Adipocyte (in vitro differentiated cells): Measurements from ENCODE around the gene AHDC1.
"Not testable (repeated sequence)": the region's sequence is repeated elsewhere in the genome, so short reads cannot be mapped to it uniquely, and the experiment has no call there.

Experiments
- DNase-seq: peaks from one replicate; pipeline ENCODE4 v3.0.0-alpha.2; 2015; ENCODE audit warnings: low read depth
- H3K27me3 ChIP-seq: replicated peaks from 2 replicates; pipeline ENCODE4 v1.7.0; 2013; ENCODE audit warnings: mild to moderate bottlenecking, low read length, moderate library complexity; ENCODE audit not compliant: control insufficient read depth, insufficient read depth
- H3K36me3 ChIP-seq: 2 replicates; pipeline ENCODE4 v1.7.0; 2013; ENCODE audit warnings: low read length, mild to moderate bottlenecking, moderate library complexity; ENCODE audit not compliant: control insufficient read depth, insufficient read depth, severe bottlenecking
- H3K4me1 ChIP-seq: 2 replicates; pipeline ENCODE4 v1.7.0; 2013; ENCODE audit warnings: mild to moderate bottlenecking, low read length, moderate library complexity; ENCODE audit not compliant: control insufficient read depth, insufficient read depth
- H3K4me3 ChIP-seq: 2 replicates; pipeline ENCODE4 v1.7.0; 2013; ENCODE audit warnings: mild to moderate bottlenecking, low read length, moderate library complexity
- H3K9ac ChIP-seq: 2 replicates; pipeline ENCODE4 v1.7.0; 2013; ENCODE audit warnings: mild to moderate bottlenecking, low read length, moderate library complexity
- H3K9me3 ChIP-seq: 2 replicates; pipeline ENCODE4 v1.7.0; 2013; ENCODE audit warnings: mild to moderate bottlenecking, low read length, moderate library complexity; ENCODE audit not compliant: control insufficient read depth

Gene AHDC1

GRCh38 chr1:27555700-27556424 is 48.1 kb downstream of the AHDC1 start:
- Histone ChIP-seq H3K27me3 (no peaks in the 10 kb centered on the region), H3K36me3 (peaks cover 23% of the 10 kb centered on the region), H3K9ac (peak overlapping the region; percentile 70), H3K4me1 (peaks cover 41% of the 10 kb centered on the region), H3K9me3 (no peaks in the 10 kb centered on the region), H3K4me3 (peak overlapping the region; percentile 13)
- no peak for DNase-seq

DNA sequence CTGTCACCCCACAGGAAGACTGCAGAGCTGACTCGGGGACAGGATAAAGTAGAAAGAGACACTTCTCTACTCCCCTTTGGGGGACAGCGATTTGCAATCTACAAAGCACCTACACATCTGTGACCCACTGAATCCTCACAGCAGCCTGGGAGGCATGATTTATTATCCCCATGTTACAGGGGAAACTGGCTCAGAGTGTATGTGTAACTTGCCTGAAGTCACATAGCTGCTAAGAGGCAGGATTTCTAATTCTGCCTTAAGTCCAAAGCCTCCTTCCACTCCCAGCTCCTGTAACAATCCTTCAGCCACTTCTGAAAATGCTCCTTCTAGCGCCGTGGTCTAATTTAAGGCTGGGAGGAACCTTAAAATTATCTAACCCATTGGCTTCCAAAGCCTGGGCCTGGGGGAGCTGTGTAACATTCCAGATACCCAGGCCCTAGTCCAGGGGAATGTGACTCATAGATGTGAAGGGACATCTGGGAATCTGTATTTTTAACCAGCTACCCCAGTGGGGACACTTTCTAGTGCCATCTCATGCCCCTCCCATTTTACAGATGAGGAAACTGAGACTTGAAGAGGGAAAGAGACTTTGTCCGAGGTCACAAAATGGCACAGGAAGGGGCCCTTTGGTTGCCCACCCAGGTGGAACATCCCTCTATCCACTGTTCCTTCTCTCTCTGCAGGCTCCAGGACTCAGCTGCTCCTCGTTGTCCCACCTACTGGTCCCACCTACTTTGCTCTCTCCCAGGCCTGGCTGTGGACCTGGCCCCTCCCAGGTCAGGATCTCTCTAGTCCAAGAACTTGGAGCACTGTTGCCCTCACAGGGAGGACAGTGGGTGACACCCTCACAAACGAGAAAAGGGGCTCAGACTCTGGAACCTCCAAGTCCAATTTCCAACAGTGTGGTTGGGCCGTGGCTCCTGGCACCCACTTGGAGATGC is 48.9 kb downstream of the AHDC1 start:
- no peak for DNase-seq
- no peaks in the 10 kb centered on the region for H3K9me3 ChIP-seq
- H3K9ac ChIP-seq = peak overlapping the region; percentile 70
- no peaks in the 10 kb centered on the region for H3K27me3 ChIP-seq
- peaks cover 33% of the 10 kb centered on the region for H3K4me1 ChIP-seq
- no peak overlapping the region for H3K4me3 ChIP-seq
- H3K36me3 ChIP-seq = peaks cover 31% of the 10 kb centered on the region

- no peak overlapping the region for H3K4me3 ChIP-seq
- peaks cover 36% of the 10 kb centered on the region for H3K36me3 ChIP-seq
- peaks cover 33% of the 10 kb centered on the region for H3K4me1 ChIP-seq
- no peak for DNase-seq
- H3K9me3 ChIP-seq = no peaks in the 10 kb centered on the region
- peak overlapping the region; percentile 70 for H3K9ac ChIP-seq
- H3K27me3 ChIP-seq = no peaks in the 10 kb centered on the region
Observed at GRCh38 chr1:27554293-27554692, 49.7 kb downstream of the AHDC1 start.

DNA sequence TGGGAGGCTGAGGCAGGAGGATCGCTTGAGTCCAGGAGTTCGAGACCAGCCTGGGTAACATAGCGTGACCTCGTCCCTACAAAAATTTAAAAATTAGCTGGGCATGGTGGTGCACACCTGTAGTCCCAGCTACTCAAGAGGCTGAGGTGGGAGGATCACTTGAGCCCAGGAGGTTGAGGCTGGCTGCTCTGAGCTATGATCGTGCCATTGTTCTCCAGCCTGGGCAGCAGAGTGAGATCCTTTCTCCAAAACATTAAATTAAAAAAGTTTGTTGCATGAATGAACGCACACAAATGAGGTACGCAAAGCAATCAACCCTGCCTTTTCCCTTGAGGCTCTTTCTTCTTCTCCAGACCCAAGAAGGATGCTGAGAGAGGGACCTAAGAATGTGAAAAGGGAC is 50.1 kb downstream of the AHDC1 start:
- H3K36me3 ChIP-seq = peaks cover 39% of the 10 kb centered on the region
- H3K4me1 ChIP-seq = peaks cover 33% of the 10 kb centered on the region
- not testable (repeated sequence) for DNase-seq, H3K27me3 ChIP-seq, H3K4me3 ChIP-seq, H3K9ac ChIP-seq, H3K9me3 ChIP-seq

- Histone ChIP-seq H3K4me3 (no peak overlapping the region), H3K4me1 (peaks cover 32% of the 10 kb centered on the region), H3K36me3 (peaks cover 39% of the 10 kb centered on the region), H3K9me3 (no peaks in the 10 kb centered on the region), H3K27me3 (no peaks in the 10 kb centered on the region), H3K9ac (no peak overlapping the region)
- no peak for DNase-seq
Observed at GRCh38 chr1:27552911-27553420, 51.0 kb downstream of the AHDC1 start.

DNA sequence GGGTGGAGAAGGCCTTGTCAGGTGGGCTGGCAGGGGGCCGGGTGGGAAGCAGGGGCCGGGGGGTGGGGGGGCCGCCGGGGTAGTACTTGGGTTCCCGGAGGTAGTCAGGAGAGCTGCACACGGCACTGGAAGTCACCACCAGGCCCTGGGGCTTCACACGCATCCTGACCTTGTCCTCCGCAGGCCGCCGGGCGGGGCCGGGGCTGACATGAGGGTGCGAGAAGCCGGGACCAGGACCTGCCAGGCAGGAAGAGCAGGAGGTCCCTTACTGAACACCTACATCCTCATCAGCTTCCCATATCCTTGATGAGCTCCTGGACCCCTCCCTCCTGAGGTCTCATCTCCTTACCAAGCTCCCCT is 52.0 kb downstream of the AHDC1 start:
- H3K9ac ChIP-seq = no peak overlapping the region
- DNase-seq = no peak
- H3K36me3 ChIP-seq = peaks cover 47% of the 10 kb centered on the region
- H3K4me3 ChIP-seq = no peak overlapping the region
- no peaks in the 10 kb centered on the region for H3K9me3 ChIP-seq
- no peaks in the 10 kb centered on the region for H3K27me3 ChIP-seq
- peaks cover 26% of the 10 kb centered on the region for H3K4me1 ChIP-seq

GRCh38 chr1:27551170-27551952 is 52.6 kb downstream of the AHDC1 start:
- DNase-seq = no peak
- H3K9me3 ChIP-seq = no peaks in the 10 kb centered on the region
- H3K36me3 ChIP-seq = peaks cover 48% of the 10 kb centered on the region
- peak overlapping the region; percentile 42 for H3K9ac ChIP-seq
- H3K27me3 ChIP-seq = no peaks in the 10 kb centered on the region
- H3K4me3 ChIP-seq = no peak overlapping the region
- peaks cover 27% of the 10 kb centered on the region for H3K4me1 ChIP-seq

- Histone ChIP-seq H3K4me3 (no peak overlapping the region), H3K4me1 (peaks cover 28% of the 10 kb centered on the region), H3K9ac (peak overlapping the region; percentile 42), H3K9me3 (no peaks in the 10 kb centered on the region), H3K27me3 (no peaks in the 10 kb centered on the region), H3K36me3 (peaks cover 48% of the 10 kb centered on the region)
- DNase-seq = no peak
Observed at GRCh38 chr1:27550510-27551169, 53.3 kb downstream of the AHDC1 start.

DNA sequence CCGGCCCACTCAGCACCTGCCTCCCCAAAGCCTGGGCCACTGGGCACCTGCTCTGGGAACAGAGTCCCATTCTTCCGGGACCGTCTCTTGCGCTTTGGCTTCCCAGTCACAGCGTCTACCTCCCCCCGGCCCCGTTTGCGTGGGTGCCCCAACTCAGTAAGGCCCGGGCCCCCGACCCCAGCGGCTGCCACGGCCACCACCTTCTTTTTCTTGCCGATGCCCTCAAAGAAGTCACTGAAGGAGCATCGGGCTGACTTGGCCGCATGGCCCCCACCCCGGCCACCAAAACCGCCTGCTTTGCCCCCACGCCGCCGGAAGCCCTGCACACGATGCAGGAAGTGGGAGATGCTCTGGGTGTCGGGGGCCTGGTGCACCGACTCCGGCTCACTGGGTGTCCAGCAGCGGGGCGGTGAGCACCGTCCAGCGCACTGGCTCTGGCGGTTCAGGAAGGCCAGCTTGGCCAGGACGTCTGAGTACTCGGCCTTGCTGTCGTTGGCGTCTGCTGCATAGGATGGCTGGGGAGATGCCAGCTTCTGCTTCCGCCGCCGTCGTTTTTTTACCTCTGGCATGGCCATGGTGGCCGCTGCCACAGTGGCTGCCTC is 54.0 kb downstream of the AHDC1 start:
- Histone ChIP-seq H3K9ac (no peak overlapping the region), H3K4me3 (no peak overlapping the region), H3K36me3 (peaks cover 48% of the 10 kb centered on the region), H3K4me1 (peaks cover 28% of the 10 kb centered on the region), H3K27me3 (no peaks in the 10 kb centered on the region), H3K9me3 (no peaks in the 10 kb centered on the region)
- no peak for DNase-seq

DNA sequence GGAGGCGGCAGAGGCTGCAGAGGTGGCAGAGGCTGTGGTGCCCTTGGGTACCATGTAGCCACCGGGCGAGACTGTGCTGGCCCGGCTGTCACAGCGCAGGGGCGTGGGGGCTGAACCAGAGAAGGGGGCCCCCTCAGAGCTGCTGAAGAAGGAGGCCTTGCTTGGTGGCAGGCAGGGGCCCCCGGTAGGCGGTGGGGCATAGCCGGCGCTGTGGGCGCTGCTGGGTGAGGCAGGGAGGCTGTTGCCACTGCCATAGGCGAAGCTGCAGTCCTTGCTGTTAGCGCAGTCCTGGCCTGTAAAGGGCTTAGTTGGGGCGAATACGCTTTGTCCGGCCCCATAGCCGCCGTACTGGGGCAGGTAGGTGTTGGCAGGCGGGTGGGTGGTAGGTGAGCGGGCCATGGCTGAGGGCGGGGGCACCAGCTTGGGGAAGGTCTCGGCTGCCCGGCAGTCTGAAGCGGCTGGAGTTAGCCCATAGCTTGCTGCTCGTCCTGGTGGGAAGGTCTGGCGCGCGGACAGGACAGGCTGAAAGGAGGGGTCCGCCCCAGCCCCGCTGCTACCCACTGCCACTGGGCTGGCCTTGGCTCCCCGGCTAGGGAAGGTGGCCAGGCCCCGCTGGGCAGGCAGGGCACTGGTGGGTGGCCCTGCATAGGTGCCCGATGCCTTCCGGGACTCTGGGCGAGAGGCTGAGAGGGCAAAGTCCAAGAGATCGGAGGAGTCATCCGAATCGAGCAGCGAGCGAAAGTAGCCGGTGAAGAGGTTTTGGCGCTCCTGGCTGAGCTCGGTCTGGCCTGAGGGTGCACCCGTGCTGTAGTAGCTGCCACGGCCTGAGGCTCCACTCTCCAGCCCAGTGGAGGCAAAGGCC is 54.9 kb downstream of the AHDC1 start:
- Histone ChIP-seq H3K36me3 (peaks cover 48% of the 10 kb centered on the region), H3K4me3 (no peak overlapping the region), H3K4me1 (peaks cover 28% of the 10 kb centered on the region), H3K9me3 (no peaks in the 10 kb centered on the region), H3K27me3 (no peaks in the 10 kb centered on the region), H3K9ac (no peak overlapping the region)
- DNase-seq = no peak
